H1 (cell line): ENCODE measurements around the gene MAFF. TPM values are rescaled to one million over a fixed set of nuclear protein-coding genes. Genes with fewer than 3 reads are reported as not detected.

ENCODE experiments used
- CHD1 ChIP-seq: IDR thresholded peaks from 2 replicates; pipeline ENCODE4 v1.6.1; 2012; ENCODE audit warnings: low read depth, low read length, improper control_type of control experiment
- GABPA ChIP-seq: IDR thresholded peaks from 2 replicates; pipeline ENCODE4 v1.6.1; 2011; ENCODE audit warnings: mild to moderate bottlenecking, low read length, moderate library complexity, borderline replicate concordance; ENCODE audit not compliant: insufficient read depth
- KDM1A ChIP-seq: fragments of 200-600, 300-600 bp; sonication (generic); IDR thresholded peaks from 2 replicates; pipeline ENCODE4 v1.7.1; 2016; ENCODE audit warnings: mild to moderate bottlenecking, low read length, borderline replicate concordance
- KDM4A ChIP-seq: IDR thresholded peaks from one replicate; pipeline ENCODE4 v1.7.1; 2012; ENCODE audit warnings: low read depth, mild to moderate bottlenecking, moderate library complexity, low read length, inconsistent platforms; ENCODE audit not compliant: severe bottlenecking
- POLR2A ChIP-seq, 2 experiments: IDR thresholded peaks; 1 replicate in 1 of 2; 2 replicates in 1 of 2; pipeline ENCODE4 v1.6.1; 2011; ENCODE audit warnings: low read depth in 2 of 2, low read length in 2 of 2, mild to moderate bottlenecking in 2 of 2; ENCODE audit errors: control extremely low read depth in 1 of 2
- SAP30 ChIP-seq: fragments of 300-600 bp; sonication (generic); IDR thresholded peaks from 2 replicates; pipeline ENCODE4 v1.7.1; 2012; ENCODE audit warnings: low read length, moderate library complexity, mild to moderate bottlenecking, inconsistent platforms; ENCODE audit not compliant: insufficient read depth, insufficient replicate concordance
- SUZ12 ChIP-seq: fragments of 200-600 bp; sonication (generic); IDR thresholded peaks from 2 replicates; pipeline ENCODE4 v1.6.1; 2012; ENCODE audit warnings: mild to moderate bottlenecking, inconsistent platforms, low read length, moderate library complexity, mixed read lengths
- polyA plus RNA-seq, 7 experiments: library from polyadenylated mRNA; depleted of rRNA in 3 of 7; stranded (reverse) in 5 of 7; unstranded in 2 of 7; fragments of >200 nt in 5 of 7; fragments of 200-250 nt in 2 of 7; gene quantifications; 1 replicate in 5 of 7; 2 replicates in 1 of 7; 4 replicates in 1 of 7; pipeline versions ENCODE4 v1.2.1 to v1.2.3, GENCODE V29; 2011 to 2013; ENCODE audit warnings: missing spikeins in 2 of 7, mixed read lengths in 2 of 7
- total RNA-seq: library from RNA; stranded (reverse); fragmentation: NEBNext Ultra II Directional; extraction: Animal tissue kit (Norgen Biotek cat#: 25700); gene quantifications from 2 replicates; pipeline ENCODE4 v1.2.1, GENCODE V29; 2021
- TF ChIP-seq, protein P1 (sequence below): IDR thresholded peaks from 2 replicates; pipeline ENCODE4 v1.6.1; 2011; ENCODE audit warnings: low read depth, mild to moderate bottlenecking, low read length; ENCODE audit not compliant: insufficient read depth

MAFF gene
- total and polyA plus RNA-seq, 2 of the 8 experiments (the other 6 are each of a cell fraction or from before 2014, with no cell fraction given), result 1.5 to 6.3 TPM

DNA sequence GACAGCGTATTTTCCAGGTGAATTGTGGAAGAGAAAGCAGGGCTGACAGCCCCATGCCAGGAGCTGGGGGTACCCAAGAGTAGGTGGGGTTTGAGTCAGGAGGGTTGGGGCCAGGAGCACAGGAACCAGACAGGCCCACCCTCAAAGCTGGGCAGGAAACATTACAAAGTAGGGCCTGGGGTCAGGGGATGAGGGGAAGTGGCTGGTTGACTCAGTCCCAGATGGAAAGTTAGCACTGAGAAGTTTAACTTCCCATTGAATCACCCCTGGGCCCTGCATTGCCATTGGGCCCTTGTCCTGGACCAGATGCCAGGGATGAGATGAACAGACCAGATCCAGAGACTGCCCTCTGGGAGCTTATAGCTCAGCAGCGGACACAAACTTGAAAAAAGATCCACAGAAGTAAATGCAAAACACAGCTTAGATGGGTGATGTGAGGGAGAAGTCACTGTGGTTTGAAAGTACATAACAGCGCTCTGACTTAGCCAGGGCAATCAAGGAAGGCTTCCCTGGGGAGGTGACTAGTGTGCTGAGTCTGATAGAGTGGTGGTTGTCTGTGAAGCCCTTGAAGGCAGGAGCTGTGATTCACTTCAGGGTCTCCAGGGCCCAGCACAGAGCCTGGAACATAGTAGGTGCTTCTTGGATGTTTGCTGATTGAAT is 2.2 kb downstream of the MAFF start (continued):
- TF ChIP-seq KDM4A (no peak), CHD1 (no peak), KDM1A (no peak), GABPA (no peak), SAP30 (no peak), POLR2A (IDR thresholded peaks at IDR 0.05; ENCODE audit: control extremely low read depth in 1 of 2, low read depth in 2 of 2, low read length in 2 of 2) (peak in 1 of 2 experiments; percentile 26; a peak in 1 of 3 replicates), SUZ12 (no peak)
- TF ChIP-seq, protein P1, sequence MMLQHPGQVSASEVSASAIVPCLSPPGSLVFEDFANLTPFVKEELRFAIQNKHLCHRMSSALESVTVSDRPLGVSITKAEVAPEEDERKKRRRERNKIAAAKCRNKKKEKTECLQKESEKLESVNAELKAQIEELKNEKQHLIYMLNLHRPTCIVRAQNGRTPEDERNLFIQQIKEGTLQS, result no peak
